Effector memory CD4-positive, alpha-beta T cell (primary cell): ENCODE results near the gene TMEM161B.
A peak's percentile ranks its signal among the peaks of the same experiment; 100 is the strongest.
"Not testable (repeated sequence)": the region's sequence is repeated elsewhere in the genome, so short reads cannot be mapped to it uniquely, and the experiment has no call there.

ENCODE experiments used
- DNase-seq, 3 donors: peaks; one replicate each; pipeline ENCODE4 v3.0.0-alpha.2; 2020
- H3K27ac ChIP-seq: 2 replicates; pipeline ENCODE4 v1.7.0; 2013; ENCODE audit warnings: mild to moderate bottlenecking, low read length, moderate library complexity; ENCODE audit not compliant: insufficient read depth, poor library complexity, severe bottlenecking
- H3K27me3 ChIP-seq: replicated peaks from 2 replicates; pipeline ENCODE4 v1.7.0; 2013; ENCODE audit warnings: mild to moderate bottlenecking, low read length; ENCODE audit not compliant: insufficient read depth, control insufficient read depth, poor library complexity, severe bottlenecking
- H3K36me3 ChIP-seq: 2 replicates; pipeline ENCODE4 v1.7.0; 2013; ENCODE audit warnings: mild to moderate bottlenecking, low read length, moderate library complexity; ENCODE audit not compliant: control insufficient read depth, insufficient read depth
- H3K4me1 ChIP-seq: 2 replicates; pipeline ENCODE4 v1.7.0; 2013; ENCODE audit warnings: low read length, mild to moderate bottlenecking; ENCODE audit not compliant: control insufficient read depth, insufficient read depth, poor library complexity, severe bottlenecking
- H3K4me3 ChIP-seq: 2 replicates; pipeline ENCODE4 v1.7.0; 2013; ENCODE audit warnings: low read length, low read depth, mild to moderate bottlenecking; ENCODE audit not compliant: insufficient read depth, poor library complexity, severe bottlenecking
- H3K9me3 ChIP-seq: 2 replicates; pipeline ENCODE4 v1.7.0; 2013; ENCODE audit warnings: mild to moderate bottlenecking, low read length, moderate library complexity; ENCODE audit not compliant: control insufficient read depth

The TMEM161B gene

DNA sequence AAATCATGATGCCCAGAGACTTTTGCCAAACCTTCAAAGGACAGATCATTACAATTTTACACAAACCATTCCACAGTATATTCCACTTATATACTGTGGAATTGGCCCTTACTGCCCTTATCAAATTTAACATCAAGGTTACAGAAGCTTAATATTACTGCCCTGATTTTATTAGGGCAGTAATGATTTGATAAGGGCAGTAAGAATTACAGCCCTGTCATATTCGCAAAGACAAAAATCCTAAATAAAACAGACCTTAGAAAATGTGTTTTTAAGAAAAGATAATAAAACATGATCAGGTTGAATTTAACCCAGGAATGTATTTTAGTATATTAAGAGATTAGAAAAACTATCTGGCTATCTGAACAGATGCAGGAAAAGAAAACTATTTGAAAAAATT is 7.7 kb upstream of the TMEM161B start:
- no peak for DNase-seq
- H3K4me3 ChIP-seq: no peak overlapping the region
- H3K4me1 ChIP-seq: no peaks in the 10 kb centered on the region
- H3K27me3 ChIP-seq: no peaks in the 10 kb centered on the region
- H3K36me3 ChIP-seq: peaks cover 4% of the 10 kb centered on the region
- H3K9me3 ChIP-seq: no peaks in the 10 kb centered on the region
- no peak overlapping the region for H3K27ac ChIP-seq

GRCh38 chr5:88275581-88275980 is 6.9 kb upstream of the TMEM161B start:
- H3K4me3 ChIP-seq: no peak overlapping the region

DNA sequence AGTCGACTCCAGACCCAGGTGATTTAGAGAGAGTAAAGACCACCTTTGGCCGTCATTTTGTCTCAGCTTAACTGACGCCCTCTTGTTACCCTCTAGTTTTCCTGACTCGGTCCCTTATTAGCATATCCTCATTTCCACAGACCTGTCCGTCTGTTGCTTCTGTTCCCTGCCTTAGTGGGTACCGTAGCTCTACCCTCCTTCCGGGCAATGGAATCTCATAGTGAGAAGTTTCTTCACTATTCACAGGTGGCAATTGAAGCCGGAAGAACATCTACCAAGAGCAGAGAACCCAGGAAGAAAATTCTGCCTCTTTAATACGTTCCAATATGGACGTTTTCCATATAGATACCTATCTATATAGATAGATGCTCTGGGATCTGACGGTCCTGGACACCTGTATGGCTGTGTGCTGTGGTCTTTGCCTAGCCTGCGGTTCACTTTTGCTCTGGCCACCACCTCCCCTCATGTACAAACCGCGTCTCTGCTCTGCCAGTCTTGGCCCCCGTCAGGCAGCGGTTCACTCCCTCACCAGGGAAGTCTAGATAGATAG is 652 bp upstream of the TMEM161B start:
- Histone ChIP-seq H3K4me3 (peak overlapping the region; percentile 73), H3K9me3 (no peaks in the 10 kb centered on the region), H3K36me3 (no peaks in the 10 kb centered on the region), H3K27ac (peak overlapping the region; percentile 92), H3K4me1 (peaks cover 14% of the 10 kb centered on the region), H3K27me3 (no peaks in the 10 kb centered on the region)
- peak in 2 of 3 donors; percentile 2 to 6 for DNase-seq

More at GRCh38 chr5:88275581-88275980, 6.9 kb upstream of the TMEM161B start:
- no peaks in the 10 kb centered on the region for H3K27me3 ChIP-seq
- peaks cover 4% of the 10 kb centered on the region for H3K36me3 ChIP-seq
- no peaks in the 10 kb centered on the region for H3K4me1 ChIP-seq
- no peaks in the 10 kb centered on the region for H3K9me3 ChIP-seq
- no peak for DNase-seq
- H3K27ac ChIP-seq: no peak overlapping the region

- not testable (repeated sequence) for H3K27me3 ChIP-seq, DNase-seq, H3K9me3 ChIP-seq, H3K36me3 ChIP-seq, H3K4me3 ChIP-seq, H3K27ac ChIP-seq, H3K4me1 ChIP-seq
Observed at GRCh38 chr5:88264565-88264964, 4.1 kb downstream of the TMEM161B start.

DNA sequence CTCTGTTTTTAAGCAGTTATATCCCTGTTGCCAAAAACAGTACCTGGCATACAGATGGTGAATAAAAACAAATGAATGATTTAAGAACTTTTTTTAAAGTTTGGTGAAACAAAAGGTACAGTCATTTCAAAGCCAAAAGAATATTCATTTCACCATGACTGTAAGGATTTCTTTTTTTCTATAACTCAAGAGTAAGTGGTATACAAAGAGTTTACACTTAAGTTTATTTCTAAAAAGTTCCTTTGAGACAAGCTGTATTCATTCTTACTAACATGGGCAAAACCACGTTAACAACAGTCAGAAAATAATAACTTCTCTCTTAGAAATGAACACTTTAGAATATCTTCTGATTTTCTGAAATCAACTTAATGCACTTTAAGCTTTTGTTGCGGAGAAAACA is 5.3 kb downstream of the TMEM161B start:
- H3K4me1 ChIP-seq: peaks cover 6% of the 10 kb centered on the region
- H3K36me3 ChIP-seq: no peaks in the 10 kb centered on the region
- H3K27me3 ChIP-seq: no peaks in the 10 kb centered on the region
- no peak overlapping the region for H3K27ac ChIP-seq
- DNase-seq: no peak
- H3K9me3 ChIP-seq: no peaks in the 10 kb centered on the region
- H3K4me3 ChIP-seq: no peak overlapping the region

GRCh38 chr5:88262116-88262515 is 6.5 kb downstream of the TMEM161B start:
- no peak for DNase-seq

GRCh38 chr5:88258636-88259035 is 10.0 kb downstream of the TMEM161B start:
- Histone ChIP-seq H3K27ac (no peak overlapping the region), H3K4me1 (no peaks in the 10 kb centered on the region), H3K36me3 (no peaks in the 10 kb centered on the region), H3K9me3 (no peaks in the 10 kb centered on the region), H3K4me3 (no peak overlapping the region), H3K27me3 (no peaks in the 10 kb centered on the region)
- DNase-seq: no peak

More at GRCh38 chr5:88262116-88262515, 6.5 kb downstream of the TMEM161B start:
- Histone ChIP-seq H3K36me3 (no peaks in the 10 kb centered on the region), H3K27ac (no peak overlapping the region), H3K9me3 (no peaks in the 10 kb centered on the region), H3K27me3 (no peaks in the 10 kb centered on the region), H3K4me1 (no peaks in the 10 kb centered on the region), H3K4me3 (no peak overlapping the region)

GRCh38 chr5:88256872-88257271 is 11.8 kb downstream of the TMEM161B start:
- DNase-seq: no peak
- H3K27me3 ChIP-seq: no peaks in the 10 kb centered on the region
- H3K27ac ChIP-seq: no peak overlapping the region
- H3K4me3 ChIP-seq: no peak overlapping the region
- H3K4me1 ChIP-seq: no peaks in the 10 kb centered on the region
- no peaks in the 10 kb centered on the region for H3K9me3 ChIP-seq
- H3K36me3 ChIP-seq: no peaks in the 10 kb centered on the region

GRCh38 chr5:88256037-88256436 is 12.6 kb downstream of the TMEM161B start:
- H3K4me3 ChIP-seq: no peak overlapping the region
- no peaks in the 10 kb centered on the region for H3K4me1 ChIP-seq
- no peaks in the 10 kb centered on the region for H3K36me3 ChIP-seq
- no peaks in the 10 kb centered on the region for H3K27me3 ChIP-seq
- no peak overlapping the region for H3K27ac ChIP-seq
- H3K9me3 ChIP-seq: no peaks in the 10 kb centered on the region
- DNase-seq: no peak

- DNase-seq: no peak
- Histone ChIP-seq H3K9me3 (no peaks in the 10 kb centered on the region), H3K27me3 (no peaks in the 10 kb centered on the region), H3K27ac (no peak overlapping the region), H3K36me3 (no peaks in the 10 kb centered on the region), H3K4me1 (no peaks in the 10 kb centered on the region), H3K4me3 (no peak overlapping the region)
Observed at GRCh38 chr5:88254320-88254719, 14.3 kb downstream of the TMEM161B start.
